Measurements from ENCODE around the gene TLL2.

TLL2 gene

GRCh38 chr10:96509017-96509641, 4.6 kb downstream of the TLL2 start:
- DNase-seq (ENCODE audit: low read depth in 2 of 2, low spot score in 1 of 2): no peak

- no peak for DNase-seq (ENCODE audit: low read depth in 2 of 2, low spot score in 1 of 2)
Observed at GRCh38 chr10:96507044-96507443, 6.7 kb downstream of the TLL2 start.

GRCh38 chr10:96505150-96506136, 8.3 kb downstream of the TLL2 start:
- DNase-seq (ENCODE audit: low read depth in 2 of 2, low spot score in 1 of 2): no peak

DNA sequence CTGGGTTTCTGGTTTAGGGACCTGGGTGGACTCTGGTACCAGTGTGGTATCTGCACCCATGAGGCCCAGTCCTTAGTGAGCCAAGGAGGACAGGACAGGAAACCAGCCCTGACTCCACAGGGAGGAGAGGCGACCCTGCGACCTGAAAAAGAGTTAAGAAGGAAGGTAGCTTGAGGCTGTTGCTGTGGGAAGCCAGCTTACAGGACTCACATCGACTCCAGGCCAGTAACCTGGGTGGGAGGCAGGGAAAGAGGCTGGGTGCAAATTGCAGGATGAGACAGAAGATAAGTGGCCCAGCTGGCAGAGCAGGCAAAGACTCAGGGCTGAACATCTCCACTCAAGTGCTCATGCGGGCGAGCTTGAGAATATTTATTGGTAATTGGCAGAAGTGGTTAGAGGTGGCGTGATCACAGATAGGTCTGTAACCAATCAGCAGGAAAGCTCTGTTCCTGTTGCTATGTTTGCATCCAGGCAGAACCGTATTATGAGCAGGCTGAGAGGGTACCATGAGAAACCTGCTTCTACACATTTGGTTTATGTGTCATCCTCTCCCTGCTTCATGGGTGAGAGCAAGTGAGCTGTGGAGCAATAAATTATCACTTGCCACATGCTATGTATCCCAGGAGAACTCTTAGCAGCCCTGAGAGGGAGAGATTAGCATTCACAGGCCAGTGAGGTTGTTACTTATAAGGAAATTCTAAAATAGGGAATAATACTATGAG, 11.0 kb downstream of the TLL2 start:
- DNase-seq (ENCODE audit: low read depth in 2 of 2, low spot score in 1 of 2): no peak

DNA sequence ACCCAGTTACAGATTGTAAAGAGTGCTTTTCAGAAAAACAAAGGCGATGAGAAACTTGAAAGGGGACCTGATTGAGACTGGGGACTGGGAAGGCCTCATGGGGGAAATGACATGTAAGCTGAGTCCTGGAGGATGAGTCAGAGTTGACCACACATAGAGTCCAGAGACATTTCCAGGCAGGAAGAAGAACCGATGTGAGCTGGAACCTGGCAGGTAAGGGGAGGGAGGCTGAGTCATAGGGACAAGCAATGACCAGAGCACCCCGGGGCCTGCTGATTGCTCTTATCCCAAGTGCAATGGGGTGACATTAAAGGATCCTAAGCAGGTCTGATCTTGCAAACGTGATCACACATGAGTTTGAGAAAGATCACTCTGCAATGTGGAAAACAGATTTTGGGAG, 11.7 kb downstream of the TLL2 start:
- DNase-seq (ENCODE audit: low read depth in 2 of 2, low spot score in 1 of 2): no peak

DNA sequence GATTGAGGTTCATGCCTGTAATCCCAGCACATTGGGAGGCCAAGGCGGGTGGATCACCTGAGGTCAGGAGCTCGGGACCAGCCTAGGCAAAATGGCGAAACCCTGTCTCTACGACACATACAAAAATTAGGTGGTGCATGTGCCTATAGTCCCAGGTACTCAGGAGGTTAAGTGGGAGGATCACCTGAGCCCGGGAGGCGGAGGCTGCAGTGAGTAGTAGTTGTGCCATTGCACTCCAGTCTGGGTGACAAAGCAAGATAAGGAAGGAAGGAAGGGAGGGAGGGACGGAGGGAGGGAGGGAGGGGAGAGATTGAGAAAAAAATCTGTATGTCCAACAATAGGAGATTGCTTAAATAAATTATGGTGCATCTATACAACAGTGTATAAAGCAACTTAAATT, 13.2 kb downstream of the TLL2 start:
- DNase-seq (ENCODE audit: low read depth in 2 of 2, low spot score in 1 of 2): no peak

GRCh38 chr10:96500050-96500449, 13.7 kb downstream of the TLL2 start:
- DNase-seq (ENCODE audit: low read depth in 2 of 2, low spot score in 1 of 2): no peak

GRCh38 chr10:96497391-96497790, 16.3 kb downstream of the TLL2 start:
- DNase-seq (ENCODE audit: low read depth in 2 of 2, low spot score in 1 of 2): no peak

- no peak for DNase-seq (ENCODE audit: low read depth in 2 of 2, low spot score in 1 of 2)
Observed at GRCh38 chr10:96496281-96496925, 17.3 kb downstream of the TLL2 start.

DNA sequence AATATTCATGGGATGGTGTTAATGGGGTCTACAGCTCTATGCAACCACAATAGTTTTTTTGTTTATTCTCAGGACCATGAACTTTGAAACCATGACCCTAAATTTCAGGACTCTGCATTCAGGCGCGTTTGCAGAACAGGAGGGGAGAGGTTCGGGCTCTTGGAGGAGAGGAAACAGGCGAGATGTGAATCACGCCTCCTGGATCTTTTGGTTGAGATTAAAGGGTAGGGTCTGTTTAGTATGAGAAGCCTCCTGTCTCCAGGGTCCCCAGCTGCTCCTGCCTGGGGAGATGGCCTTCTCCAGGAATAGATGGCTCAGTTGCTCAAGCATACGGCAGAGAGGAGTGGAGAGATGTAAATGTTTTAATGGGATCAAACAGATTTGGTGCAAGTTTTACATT, 18.2 kb downstream of the TLL2 start:
- no peak for DNase-seq (ENCODE audit: low read depth in 2 of 2, low spot score in 1 of 2)

DNA sequence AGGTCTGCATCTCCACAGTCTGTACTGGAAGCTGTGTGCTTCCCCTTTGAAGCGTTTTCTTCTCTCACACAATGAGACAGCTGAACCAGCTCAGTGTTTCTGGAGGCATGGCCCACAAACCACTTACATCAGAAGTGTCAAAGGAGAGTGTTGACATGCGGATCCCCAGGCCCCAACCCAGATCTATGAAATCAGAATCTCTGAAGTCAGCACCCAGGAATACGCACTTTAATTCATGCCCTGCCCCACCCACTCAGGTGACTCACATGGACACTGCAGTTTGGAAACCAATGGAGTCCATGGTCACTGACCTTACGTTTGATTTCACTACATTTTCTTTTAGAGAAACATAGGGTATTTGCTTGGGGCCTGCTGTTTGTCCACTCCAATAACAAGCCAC, 19.0 kb downstream of the TLL2 start:
- no peak for DNase-seq (ENCODE audit: low read depth in 2 of 2, low spot score in 1 of 2)

GRCh38 chr10:96493871-96494525, 19.7 kb downstream of the TLL2 start:
- DNase-seq (ENCODE audit: low read depth in 2 of 2, low spot score in 1 of 2): no peak

DNA sequence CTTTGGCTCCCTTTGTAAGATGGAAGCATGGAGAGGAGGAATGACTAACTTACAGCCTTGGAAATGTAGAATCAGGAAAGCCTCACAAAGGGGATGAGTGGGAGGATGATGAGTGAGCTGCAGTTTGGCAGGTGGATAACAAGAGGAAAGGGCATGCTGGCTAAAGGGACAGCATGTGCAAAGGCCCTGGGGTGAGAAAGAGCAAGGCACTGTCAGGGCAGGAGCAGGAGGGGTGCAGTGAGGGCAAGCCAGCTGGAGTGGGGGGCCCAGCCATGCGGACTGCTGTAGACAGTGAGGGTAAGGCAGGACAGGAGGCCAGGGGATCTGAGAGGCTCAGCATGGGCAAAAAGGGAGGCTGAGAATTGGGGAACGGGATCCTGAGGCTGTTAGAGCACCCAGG, 20.5 kb downstream of the TLL2 start:
- no peak for DNase-seq (ENCODE audit: low read depth in 2 of 2, low spot score in 1 of 2)

GRCh38 chr10:96491303-96491702, 22.4 kb downstream of the TLL2 start:
- no peak for DNase-seq (ENCODE audit: low read depth in 2 of 2, low spot score in 1 of 2)

DNA sequence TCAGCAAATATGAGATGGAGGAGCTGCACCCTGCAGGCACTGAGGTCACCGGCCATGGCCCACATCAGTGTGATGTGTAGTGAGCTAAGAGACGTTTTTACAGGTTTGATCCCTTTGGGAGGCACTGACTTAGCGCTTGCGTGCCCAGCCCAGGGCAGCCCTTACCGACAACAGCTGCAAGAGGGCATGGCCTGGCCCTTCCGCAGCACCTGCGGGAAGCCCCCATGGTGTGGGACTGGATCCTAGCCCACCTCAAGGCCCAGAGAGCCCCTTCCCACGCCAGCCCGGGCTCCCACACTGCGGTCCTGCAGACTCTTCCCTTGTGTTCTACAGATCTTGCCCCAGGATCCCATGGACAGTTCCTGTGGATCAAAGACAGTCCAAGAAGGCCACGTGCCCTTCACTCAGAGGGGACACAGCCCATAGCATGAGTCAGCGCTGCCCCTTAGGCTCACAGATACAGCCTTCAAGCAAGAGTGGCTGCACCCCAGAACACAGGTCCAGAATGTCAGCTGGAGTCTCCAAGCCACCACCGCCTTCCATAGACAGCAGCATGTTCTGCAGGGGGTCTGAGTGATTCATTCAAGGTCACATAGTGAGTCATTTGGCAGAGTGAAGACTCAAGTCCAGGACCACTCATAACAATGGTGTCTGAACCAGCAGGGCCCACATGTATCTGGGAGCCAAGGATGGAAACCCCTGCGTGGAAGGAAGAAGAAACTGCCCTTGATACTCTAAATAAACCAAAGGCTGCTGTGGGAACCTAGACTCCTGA, 25.4 kb downstream of the TLL2 start:
- no peak for DNase-seq (ENCODE audit: low read depth in 2 of 2, low spot score in 1 of 2)

GRCh38 chr10:96482815-96483588, 30.7 kb downstream of the TLL2 start:
- DNase-seq (ENCODE audit: low read depth in 2 of 2, low spot score in 1 of 2): no peak

DNA sequence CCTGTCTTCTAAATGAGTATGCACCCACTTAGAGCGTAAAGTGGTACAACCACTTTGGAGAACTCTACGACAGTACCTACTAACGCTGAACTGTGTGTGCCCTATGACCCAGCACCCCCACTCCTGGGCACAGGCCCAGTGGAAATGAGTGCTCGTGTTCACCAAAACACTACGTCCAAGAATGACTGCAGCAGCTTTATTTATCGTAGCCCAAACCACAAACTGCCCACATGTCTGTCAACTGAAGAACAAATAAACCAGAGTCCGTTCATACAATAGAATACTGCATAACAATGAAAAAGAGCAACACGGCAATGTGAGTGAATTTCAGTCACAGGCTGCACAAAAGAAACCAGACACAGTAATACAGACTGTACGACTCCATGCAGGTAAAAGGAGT, 35.4 kb downstream of the TLL2 start:
- no peak for DNase-seq (ENCODE audit: low read depth in 2 of 2, low spot score in 1 of 2)

- no peak for DNase-seq (ENCODE audit: low read depth in 2 of 2, low spot score in 1 of 2)
Observed at GRCh38 chr10:96473866-96474265, 39.9 kb downstream of the TLL2 start.

GRCh38 chr10:96470116-96470743, 43.5 kb downstream of the TLL2 start:
- no peak for DNase-seq (ENCODE audit: low read depth in 2 of 2, low spot score in 1 of 2)
